WTC11 (cell line): ENCODE results near the gene HOXB8.

ENCODE experiments used
- ELF4 ChIP-seq: sonication (generic); formaldehyde crosslinking; IDR thresholded peaks from 2 replicates; pipeline ENCODE4 v1.8.1; 2022; ENCODE audit warnings: low read depth, mild to moderate bottlenecking, moderate library complexity, missing genetic modification reagents
- MXD4 ChIP-seq: fragments of 250-450 bp; sonication (Bioruptor Pico); IDR thresholded peaks from 2 replicates; pipeline ENCODE4 v1.8.0; 2021; ENCODE audit warnings: mild to moderate bottlenecking, moderate library complexity, borderline replicate concordance
- OVOL2 ChIP-seq: fragments of 250-450 bp; sonication (Bioruptor Pico); IDR thresholded peaks from 2 replicates; pipeline ENCODE4 v1.9.0; 2021; ENCODE audit warnings: mild to moderate bottlenecking, borderline replicate concordance
- RELA ChIP-seq: sonication (generic); formaldehyde crosslinking; IDR thresholded peaks from 2 replicates; pipeline ENCODE4 v1.8.1; 2022; ENCODE audit warnings: missing genetic modification reagents, mild to moderate bottlenecking, borderline replicate concordance
- SMAD4 ChIP-seq: sonication (generic); formaldehyde crosslinking; IDR thresholded peaks from 2 replicates; pipeline ENCODE4 v1.8.0; 2022; ENCODE audit warnings: mild to moderate bottlenecking, missing genetic modification reagents
- TF ChIP-seq, protein P1 (sequence below): fragments of 200-600 bp; IDR thresholded peaks from 2 replicates; pipeline ENCODE4 v1.8.0; 2022; ENCODE audit warnings: antibody characterized with exemption
- TF ChIP-seq, protein P2 (sequence below): sonication (generic); formaldehyde crosslinking; IDR thresholded peaks from 2 replicates; pipeline ENCODE4 v1.8.0; 2022; ENCODE audit warnings: mild to moderate bottlenecking, missing genetic modification reagents
- TF ChIP-seq, protein P3 (sequence below): sonication (generic); formaldehyde crosslinking; IDR thresholded peaks from 2 replicates; pipeline ENCODE4 v1.8.1; 2022; ENCODE audit warnings: low read depth, missing genetic modification reagents, borderline replicate concordance
- TF ChIP-seq, protein P4 (sequence below): sonication (generic); formaldehyde crosslinking; IDR thresholded peaks from 2 replicates; pipeline ENCODE4 v1.8.1; 2022; ENCODE audit warnings: mild to moderate bottlenecking, moderate library complexity, missing genetic modification reagents
- TF ChIP-seq, protein P5 (sequence below): sonication (generic); formaldehyde crosslinking; IDR thresholded peaks from 2 replicates; pipeline ENCODE4 v1.8.1; 2023; ENCODE audit warnings: mild to moderate bottlenecking, missing genetic modification reagents, moderate library complexity

DNA sequence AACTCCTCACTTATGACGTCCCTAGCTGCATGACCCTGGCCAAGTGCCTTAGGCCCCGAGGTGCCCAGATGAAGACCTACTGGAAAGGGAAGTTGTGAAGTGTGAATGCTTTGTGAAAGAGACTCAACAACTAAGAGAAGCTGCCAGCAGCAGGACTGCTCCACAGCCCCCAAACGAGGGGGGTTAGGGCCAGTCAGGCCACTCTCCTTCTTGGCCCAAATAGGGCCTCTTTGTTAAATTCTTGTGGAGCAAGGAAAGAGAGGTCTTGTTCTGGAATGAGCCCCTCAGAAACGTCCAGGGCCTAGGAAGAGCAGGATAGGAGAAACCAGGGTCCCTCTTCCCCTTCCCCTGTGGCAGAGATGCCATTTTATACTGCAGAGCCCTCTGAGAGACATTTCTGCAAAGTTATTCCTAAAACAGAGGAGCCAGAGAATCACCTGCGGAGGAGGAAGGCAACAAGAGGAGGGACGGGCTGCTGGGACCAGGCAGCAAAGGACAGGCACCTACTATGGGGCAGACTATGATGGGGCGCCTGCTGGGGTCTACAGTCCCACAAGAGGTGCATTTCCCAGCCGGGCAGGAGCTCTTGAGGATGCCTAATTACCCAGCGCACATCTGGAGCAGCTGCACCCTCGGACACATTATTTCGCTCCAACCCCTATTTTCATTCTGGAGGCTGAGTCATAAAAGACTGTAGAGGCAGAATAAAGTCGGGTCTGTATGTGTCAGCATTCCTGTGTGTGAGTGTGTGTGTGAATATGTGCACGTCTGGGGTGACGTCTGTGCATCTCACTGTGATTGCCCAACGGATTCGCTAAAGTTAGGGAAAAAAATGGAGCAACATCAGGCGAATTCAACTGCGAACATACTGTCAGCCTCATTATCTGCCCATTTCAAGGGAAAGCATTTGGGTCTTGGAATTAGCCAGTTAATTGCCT, 22.5 kb upstream of the HOXB8 start:
- TF ChIP-seq, protein P1, sequence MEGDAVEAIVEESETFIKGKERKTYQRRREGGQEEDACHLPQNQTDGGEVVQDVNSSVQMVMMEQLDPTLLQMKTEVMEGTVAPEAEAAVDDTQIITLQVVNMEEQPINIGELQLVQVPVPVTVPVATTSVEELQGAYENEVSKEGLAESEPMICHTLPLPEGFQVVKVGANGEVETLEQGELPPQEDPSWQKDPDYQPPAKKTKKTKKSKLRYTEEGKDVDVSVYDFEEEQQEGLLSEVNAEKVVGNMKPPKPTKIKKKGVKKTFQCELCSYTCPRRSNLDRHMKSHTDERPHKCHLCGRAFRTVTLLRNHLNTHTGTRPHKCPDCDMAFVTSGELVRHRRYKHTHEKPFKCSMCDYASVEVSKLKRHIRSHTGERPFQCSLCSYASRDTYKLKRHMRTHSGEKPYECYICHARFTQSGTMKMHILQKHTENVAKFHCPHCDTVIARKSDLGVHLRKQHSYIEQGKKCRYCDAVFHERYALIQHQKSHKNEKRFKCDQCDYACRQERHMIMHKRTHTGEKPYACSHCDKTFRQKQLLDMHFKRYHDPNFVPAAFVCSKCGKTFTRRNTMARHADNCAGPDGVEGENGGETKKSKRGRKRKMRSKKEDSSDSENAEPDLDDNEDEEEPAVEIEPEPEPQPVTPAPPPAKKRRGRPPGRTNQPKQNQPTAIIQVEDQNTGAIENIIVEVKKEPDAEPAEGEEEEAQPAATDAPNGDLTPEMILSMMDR = no peak
- TF ChIP-seq, protein P2, sequence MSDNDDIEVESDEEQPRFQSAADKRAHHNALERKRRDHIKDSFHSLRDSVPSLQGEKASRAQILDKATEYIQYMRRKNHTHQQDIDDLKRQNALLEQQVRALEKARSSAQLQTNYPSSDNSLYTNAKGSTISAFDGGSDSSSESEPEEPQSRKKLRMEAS = no peak
- TF ChIP-seq ELF4 (no peak), SMAD4 (no peak), MXD4 (CRISPR knock-in tag) (no peak), OVOL2 (no peak), RELA (no peak)
- TF ChIP-seq, protein P3, sequence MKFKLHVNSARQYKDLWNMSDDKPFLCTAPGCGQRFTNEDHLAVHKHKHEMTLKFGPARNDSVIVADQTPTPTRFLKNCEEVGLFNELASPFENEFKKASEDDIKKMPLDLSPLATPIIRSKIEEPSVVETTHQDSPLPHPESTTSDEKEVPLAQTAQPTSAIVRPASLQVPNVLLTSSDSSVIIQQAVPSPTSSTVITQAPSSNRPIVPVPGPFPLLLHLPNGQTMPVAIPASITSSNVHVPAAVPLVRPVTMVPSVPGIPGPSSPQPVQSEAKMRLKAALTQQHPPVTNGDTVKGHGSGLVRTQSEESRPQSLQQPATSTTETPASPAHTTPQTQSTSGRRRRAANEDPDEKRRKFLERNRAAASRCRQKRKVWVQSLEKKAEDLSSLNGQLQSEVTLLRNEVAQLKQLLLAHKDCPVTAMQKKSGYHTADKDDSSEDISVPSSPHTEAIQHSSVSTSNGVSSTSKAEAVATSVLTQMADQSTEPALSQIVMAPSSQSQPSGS (CRISPR knock-in tag) = no peak
- TF ChIP-seq, protein P4, sequence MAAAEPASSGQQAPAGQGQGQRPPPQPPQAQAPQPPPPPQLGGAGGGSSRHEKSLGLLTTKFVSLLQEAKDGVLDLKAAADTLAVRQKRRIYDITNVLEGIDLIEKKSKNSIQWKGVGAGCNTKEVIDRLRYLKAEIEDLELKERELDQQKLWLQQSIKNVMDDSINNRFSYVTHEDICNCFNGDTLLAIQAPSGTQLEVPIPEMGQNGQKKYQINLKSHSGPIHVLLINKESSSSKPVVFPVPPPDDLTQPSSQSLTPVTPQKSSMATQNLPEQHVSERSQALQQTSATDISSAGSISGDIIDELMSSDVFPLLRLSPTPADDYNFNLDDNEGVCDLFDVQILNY = no peak
- TF ChIP-seq, protein P5, sequence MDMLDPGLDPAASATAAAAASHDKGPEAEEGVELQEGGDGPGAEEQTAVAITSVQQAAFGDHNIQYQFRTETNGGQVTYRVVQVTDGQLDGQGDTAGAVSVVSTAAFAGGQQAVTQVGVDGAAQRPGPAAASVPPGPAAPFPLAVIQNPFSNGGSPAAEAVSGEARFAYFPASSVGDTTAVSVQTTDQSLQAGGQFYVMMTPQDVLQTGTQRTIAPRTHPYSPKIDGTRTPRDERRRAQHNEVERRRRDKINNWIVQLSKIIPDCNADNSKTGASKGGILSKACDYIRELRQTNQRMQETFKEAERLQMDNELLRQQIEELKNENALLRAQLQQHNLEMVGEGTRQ (CRISPR knock-in tag) = no peak
